ENCODE results near the gene NELFCD. TPM values are rescaled to one million over a fixed set of nuclear protein-coding genes. Genes with fewer than 3 reads are reported as not detected.

The NELFCD gene
- polyA plus RNA-seq, 3 donors, result 49.0 to 74.8 (median 50.1) TPM

DNA sequence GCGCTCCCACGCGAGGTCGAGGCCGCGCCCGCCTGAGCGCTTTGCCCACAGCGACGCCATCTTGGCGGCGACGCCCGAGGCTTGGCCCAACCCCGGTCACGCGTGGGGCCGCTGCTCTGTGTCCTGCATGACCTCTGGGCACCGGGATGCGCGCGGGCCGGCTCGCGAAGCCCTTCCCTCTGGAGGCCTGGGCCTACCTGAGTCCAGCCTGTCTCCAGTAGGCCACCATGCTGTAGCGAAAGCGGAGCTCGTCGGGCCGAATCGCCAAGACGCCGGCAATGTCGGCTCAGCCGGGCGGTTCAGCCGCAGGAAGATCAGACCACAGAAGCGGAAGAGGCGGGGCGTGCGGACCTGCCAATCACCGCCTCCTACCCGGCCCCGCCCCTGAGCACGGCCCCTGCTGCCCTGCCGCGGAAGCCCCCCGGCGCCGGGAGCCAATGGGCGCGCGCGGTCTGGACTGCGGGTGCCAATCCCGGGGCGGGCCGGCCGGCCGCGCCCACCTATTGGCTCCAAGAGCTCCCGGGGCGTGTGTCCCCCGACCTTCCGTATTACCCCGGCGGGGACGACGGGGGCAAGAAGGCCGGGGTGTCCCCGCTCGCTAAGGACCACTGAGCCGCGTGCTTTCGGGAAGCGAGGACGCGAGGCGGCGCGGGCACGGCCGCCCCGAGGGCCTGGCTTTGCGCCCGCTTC is 51.1 kb downstream of the NELFCD start, which contains the start of gene ATP5F1E:
ATP5F1E (minus strand) TSS at position 313 of the 690 bp plus-strand sequence; CDS start at position 229, 84 bp downstream.
- Mint-ChIP-seq H3K36me3 (peaks cover 64 to 67% of the 10 kb centered on the region in 2 donors), H3K9me3 (no peaks in the 10 kb centered on the region), H3K27ac (peak within 1 kb of the TSS; percentile 94 to 99 (median 97)), H3K4me1 (peaks cover 44% of the 10 kb centered on the region), H3K4me3 (peak within 1 kb of the TSS; percentile 94 to 97), H3K27me3 (ENCODE audit: low read depth in 3 of 3) (peaks cover 0 to 2% (median 0%) of the 10 kb centered on the region in 3 donors)
- H3K27me3 ChIP-seq (ENCODE audit: control insufficient read depth in 2 of 2, insufficient read depth in 2 of 2, low read length in 2 of 2), result no peaks in the 10 kb centered on the region
- H3K36me3 ChIP-seq (replicated peaks in 1 of 2; ENCODE audit: control insufficient read depth in 1 of 2, insufficient read depth in 2 of 2, low read length in 2 of 2), result peaks cover 52 to 69% of the 10 kb centered on the region in 2 donors
- peak within 1 kb of the TSS; percentile 78 to 88 for H3K27ac ChIP-seq (ENCODE audit: low read depth in 1 of 2, low read length in 2 of 2)
- TF ChIP-seq, protein P1, sequence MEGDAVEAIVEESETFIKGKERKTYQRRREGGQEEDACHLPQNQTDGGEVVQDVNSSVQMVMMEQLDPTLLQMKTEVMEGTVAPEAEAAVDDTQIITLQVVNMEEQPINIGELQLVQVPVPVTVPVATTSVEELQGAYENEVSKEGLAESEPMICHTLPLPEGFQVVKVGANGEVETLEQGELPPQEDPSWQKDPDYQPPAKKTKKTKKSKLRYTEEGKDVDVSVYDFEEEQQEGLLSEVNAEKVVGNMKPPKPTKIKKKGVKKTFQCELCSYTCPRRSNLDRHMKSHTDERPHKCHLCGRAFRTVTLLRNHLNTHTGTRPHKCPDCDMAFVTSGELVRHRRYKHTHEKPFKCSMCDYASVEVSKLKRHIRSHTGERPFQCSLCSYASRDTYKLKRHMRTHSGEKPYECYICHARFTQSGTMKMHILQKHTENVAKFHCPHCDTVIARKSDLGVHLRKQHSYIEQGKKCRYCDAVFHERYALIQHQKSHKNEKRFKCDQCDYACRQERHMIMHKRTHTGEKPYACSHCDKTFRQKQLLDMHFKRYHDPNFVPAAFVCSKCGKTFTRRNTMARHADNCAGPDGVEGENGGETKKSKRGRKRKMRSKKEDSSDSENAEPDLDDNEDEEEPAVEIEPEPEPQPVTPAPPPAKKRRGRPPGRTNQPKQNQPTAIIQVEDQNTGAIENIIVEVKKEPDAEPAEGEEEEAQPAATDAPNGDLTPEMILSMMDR (IDR thresholded peaks at IDR 0.05), result no peak
- intact Hi-C loops (cut with micrococcal nuclease), result loop anchor here (2.0 to 10.0 kb wide), 5 partner anchors 23 to 140 kb away; partner anchors contain the start of gene NELFCD (in 1 of the 2)
- H4K20me1 ChIP-seq (ENCODE audit: insufficient read depth, low read length), result peaks cover 44% of the 10 kb centered on the region
- WGBS (ENCODE audit: insufficient coverage), result under 1% methylated on average over 86 of the region's 86 CpGs
- peak within 1 kb of the TSS; percentile 83 for H3K9ac ChIP-seq (ENCODE audit: insufficient read depth, low read length, poor library complexity, severe bottlenecking)
- H2AFZ ChIP-seq (ENCODE audit: insufficient read depth, low read depth, low read length, poor library complexity, severe bottlenecking), result peak within 1 kb of the TSS; percentile 82
- DNase-seq, result peak; percentile 94 to 95 (median 94)
- peak within 1 kb of the TSS; percentile 53 to 83 (median 79) for H3K4me3 ChIP-seq (replicated peaks in 1 of 3; ENCODE audit: low read depth in 2 of 3, low read length in 3 of 3)
- H3K4me2 ChIP-seq (replicated peaks; ENCODE audit: extremely low read depth, low read length, poor library complexity, severe bottlenecking), result peak within 1 kb of the TSS; percentile 78
- peaks cover 23 to 41% of the 10 kb centered on the region in 2 donors for H3K4me1 ChIP-seq (ENCODE audit: control insufficient read depth in 1 of 2, insufficient read depth in 2 of 2, low read length in 2 of 2)
- peaks cover 53% of the 10 kb centered on the region for H3K79me2 ChIP-seq (ENCODE audit: insufficient read depth, low read length)
- no peaks in the 10 kb centered on the region for H3K9me3 ChIP-seq (replicated peaks in 1 of 2; ENCODE audit: control insufficient read depth in 1 of 2, insufficient read depth in 1 of 2, low read length in 2 of 2)

DNA sequence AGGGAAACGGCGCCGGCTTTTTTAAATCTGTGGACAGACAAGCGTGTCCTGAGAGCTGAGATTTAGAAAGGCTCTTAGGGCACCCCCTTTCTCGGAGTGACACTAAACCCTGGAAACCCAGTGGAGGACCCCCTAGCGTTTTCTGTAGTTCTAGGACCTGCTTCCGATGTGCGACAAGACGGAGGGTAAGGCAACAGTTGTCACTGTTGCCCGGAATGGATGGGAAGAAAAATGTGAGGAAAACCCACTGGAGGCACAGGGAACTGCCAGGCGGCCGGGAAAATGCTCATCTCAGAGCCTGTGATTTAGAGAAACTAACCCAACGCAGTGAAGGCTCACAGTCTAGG is 51.6 kb downstream of the NELFCD start:
- H3K9ac ChIP-seq (ENCODE audit: insufficient read depth, low read length, poor library complexity, severe bottlenecking), result peak overlapping the region; percentile 83
- H3K4me2 ChIP-seq (replicated peaks; ENCODE audit: extremely low read depth, low read length, poor library complexity, severe bottlenecking), result peak overlapping the region; percentile 78
- H3K27me3 Mint-ChIP-seq (ENCODE audit: low read depth in 3 of 3), result peaks cover 0 to 2% (median 0%) of the 10 kb centered on the region in 3 donors
- DNase-seq, result no peak
- H3K27ac ChIP-seq (ENCODE audit: low read depth in 1 of 2, low read length in 2 of 2), result peak overlapping the region; percentile 71 to 88
- no peaks in the 10 kb centered on the region for H3K9me3 Mint-ChIP-seq
- H3K36me3 ChIP-seq (replicated peaks in 1 of 2; ENCODE audit: control insufficient read depth in 1 of 2, insufficient read depth in 2 of 2, low read length in 2 of 2), result peaks cover 52 to 69% of the 10 kb centered on the region in 2 donors
- TF ChIP-seq, protein P1 (IDR thresholded peaks at IDR 0.05), result no peak
- H3K36me3 Mint-ChIP-seq, result peaks cover 64 to 67% of the 10 kb centered on the region in 2 donors
- peaks cover 39% of the 10 kb centered on the region for H3K4me1 Mint-ChIP-seq
- peak overlapping the region; percentile 81 for H2AFZ ChIP-seq (ENCODE audit: insufficient read depth, low read depth, low read length, poor library complexity, severe bottlenecking)
- H3K4me3 Mint-ChIP-seq, result peak overlapping the region; percentile 84 to 93
- peaks cover 23 to 41% of the 10 kb centered on the region in 2 donors for H3K4me1 ChIP-seq (ENCODE audit: control insufficient read depth in 1 of 2, insufficient read depth in 2 of 2, low read length in 2 of 2)
- H3K79me2 ChIP-seq (ENCODE audit: insufficient read depth, low read length), result peaks cover 53% of the 10 kb centered on the region
- no peaks in the 10 kb centered on the region for H3K9me3 ChIP-seq (replicated peaks in 1 of 2; ENCODE audit: control insufficient read depth in 1 of 2, insufficient read depth in 1 of 2, low read length in 2 of 2)
- 0% methylated on average over 9 of the region's 13 CpGs for WGBS (ENCODE audit: insufficient coverage)
- intact Hi-C loops (cut with micrococcal nuclease), result loop anchor here (2.0 to 10.0 kb wide), 5 partner anchors 24 to 140 kb away; partner anchors contain the start of gene NELFCD (in 1 of the 2)
- H3K27ac Mint-ChIP-seq, result peak overlapping the region; percentile 90 to 97 (median 94)
- H3K27me3 ChIP-seq (ENCODE audit: control insufficient read depth in 2 of 2, insufficient read depth in 2 of 2, low read length in 2 of 2), result no peaks in the 10 kb centered on the region
- H4K20me1 ChIP-seq (ENCODE audit: insufficient read depth, low read length), result peaks cover 43% of the 10 kb centered on the region
- peak overlapping the region; percentile 53 to 83 (median 79) for H3K4me3 ChIP-seq (replicated peaks in 1 of 3; ENCODE audit: low read depth in 2 of 3, low read length in 3 of 3)
